Esophagus squamous epithelium (tissue), 4 donors: Measurements from ENCODE around the gene PRIM2.

ENCODE experiments used
- CTCF ChIP-seq, 6 experiments: fragments of 450-650 bp in 4 of 6; fragments of 200-600 bp in 2 of 6; sonication (generic) in 2 of 6; IDR thresholded peaks; one replicate each; pipeline ENCODE4 v1.5.1; 2016 to 2019; ENCODE audit warnings: antibody characterized with exemption in 6 of 6, mild to moderate bottlenecking in 4 of 6, moderate library complexity in 4 of 6
- POLR2A ChIP-seq, 4 donors: fragments of 450-650 bp; IDR thresholded peaks; one replicate each; pipeline ENCODE4 v1.6.1; 2017; ENCODE audit warnings: antibody characterized with exemption in 4 of 4, mild to moderate bottlenecking in 4 of 4, moderate library complexity in 3 of 4

- TF ChIP-seq CTCF (IDR thresholded peaks at IDR 0.05) (no peak), POLR2A (IDR thresholded peaks at IDR 0.05) (no peak)
Observed at GRCh38 chr6:57279013-57279412, 38.4 kb upstream of the PRIM2 start.
